NB4 (cell line): ENCODE results near the gene AGXT.

Experiments
- DNase-seq: peaks from one replicate; pipeline ENCODE4 v3.0.0; 2010; ENCODE audit warnings: low read depth
- H3K4me3 ChIP-seq: one replicate; pipeline ENCODE4 v1.5.1; 2011; ENCODE audit warnings: mild to moderate bottlenecking, low read depth, low read length, moderate library complexity
- MAX ChIP-seq: IDR thresholded peaks from 2 replicates; pipeline ENCODE4 v1.6.1; 2011; ENCODE audit warnings: low read depth, low read length
- MYC ChIP-seq: IDR thresholded peaks from 2 replicates; pipeline ENCODE4 v1.6.1; 2011; ENCODE audit warnings: low read depth, low read length
- POLR2A ChIP-seq: IDR thresholded peaks from 2 replicates; pipeline ENCODE4 v1.6.1; 2011; ENCODE audit warnings: mild to moderate bottlenecking; ENCODE audit not compliant: insufficient read length; ENCODE audit errors: extremely low read depth
- TF ChIP-seq, protein P1 (sequence below): IDR thresholded peaks from one replicate; pipeline ENCODE4 v1.5.1; 2012; ENCODE audit warnings: low read depth, low read length

Gene AGXT

GRCh38 chr2:240918258-240919091, 49.9 kb downstream of the AGXT start:
- H3K4me3 ChIP-seq, result no peak overlapping the region
- DNase-seq, result no peak
- no peak for TF ChIP-seq MYC
- TF ChIP-seq POLR2A, result no peak
- TF ChIP-seq MAX, result no peak
- TF ChIP-seq, protein P1, sequence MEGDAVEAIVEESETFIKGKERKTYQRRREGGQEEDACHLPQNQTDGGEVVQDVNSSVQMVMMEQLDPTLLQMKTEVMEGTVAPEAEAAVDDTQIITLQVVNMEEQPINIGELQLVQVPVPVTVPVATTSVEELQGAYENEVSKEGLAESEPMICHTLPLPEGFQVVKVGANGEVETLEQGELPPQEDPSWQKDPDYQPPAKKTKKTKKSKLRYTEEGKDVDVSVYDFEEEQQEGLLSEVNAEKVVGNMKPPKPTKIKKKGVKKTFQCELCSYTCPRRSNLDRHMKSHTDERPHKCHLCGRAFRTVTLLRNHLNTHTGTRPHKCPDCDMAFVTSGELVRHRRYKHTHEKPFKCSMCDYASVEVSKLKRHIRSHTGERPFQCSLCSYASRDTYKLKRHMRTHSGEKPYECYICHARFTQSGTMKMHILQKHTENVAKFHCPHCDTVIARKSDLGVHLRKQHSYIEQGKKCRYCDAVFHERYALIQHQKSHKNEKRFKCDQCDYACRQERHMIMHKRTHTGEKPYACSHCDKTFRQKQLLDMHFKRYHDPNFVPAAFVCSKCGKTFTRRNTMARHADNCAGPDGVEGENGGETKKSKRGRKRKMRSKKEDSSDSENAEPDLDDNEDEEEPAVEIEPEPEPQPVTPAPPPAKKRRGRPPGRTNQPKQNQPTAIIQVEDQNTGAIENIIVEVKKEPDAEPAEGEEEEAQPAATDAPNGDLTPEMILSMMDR, result no peak

- DNase-seq, result no peak
- TF ChIP-seq MYC, result no peak
- TF ChIP-seq MAX, result no peak
- TF ChIP-seq, protein P1, result no peak
- TF ChIP-seq POLR2A, result no peak
- no peak overlapping the region for H3K4me3 ChIP-seq
These were observed 50.6 kb downstream of the AGXT start for GRCh38 chr2:240919161-240919781.

- no peak for DNase-seq
- H3K4me3 ChIP-seq, result no peak overlapping the region
- TF ChIP-seq MAX, result no peak
- TF ChIP-seq, protein P1, result no peak
- TF ChIP-seq MYC, result no peak
- no peak for TF ChIP-seq POLR2A
These were observed 51.5 kb downstream of the AGXT start for GRCh38 chr2:240919786-240920782.

DNA sequence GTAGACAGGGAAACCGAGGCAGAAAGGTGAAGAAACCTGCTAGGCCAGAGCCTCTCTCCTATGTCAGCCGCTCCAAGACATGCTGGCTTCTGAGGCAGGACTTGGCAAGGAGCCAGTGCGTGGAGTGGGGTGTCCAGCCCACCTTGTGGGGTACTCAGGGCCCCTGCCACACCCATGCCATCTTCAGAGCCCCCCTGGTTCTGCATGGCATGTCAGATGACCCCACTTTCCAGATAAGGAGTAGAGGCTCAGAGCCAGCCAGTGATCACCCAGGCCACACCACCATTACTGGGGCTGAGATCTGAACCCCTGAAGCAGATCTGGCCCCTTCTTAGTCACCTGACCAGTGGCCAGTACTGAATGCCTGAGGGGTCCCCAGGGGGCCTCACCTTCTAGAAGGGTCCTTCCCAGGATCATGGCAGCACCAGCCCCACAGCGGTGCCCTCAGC, 52.2 kb downstream of the AGXT start:
- DNase-seq, result no peak
- TF ChIP-seq, protein P1, result no peak
- TF ChIP-seq MYC, result no peak
- no peak for TF ChIP-seq POLR2A
- TF ChIP-seq MAX, result no peak
- H3K4me3 ChIP-seq, result no peak overlapping the region

DNA sequence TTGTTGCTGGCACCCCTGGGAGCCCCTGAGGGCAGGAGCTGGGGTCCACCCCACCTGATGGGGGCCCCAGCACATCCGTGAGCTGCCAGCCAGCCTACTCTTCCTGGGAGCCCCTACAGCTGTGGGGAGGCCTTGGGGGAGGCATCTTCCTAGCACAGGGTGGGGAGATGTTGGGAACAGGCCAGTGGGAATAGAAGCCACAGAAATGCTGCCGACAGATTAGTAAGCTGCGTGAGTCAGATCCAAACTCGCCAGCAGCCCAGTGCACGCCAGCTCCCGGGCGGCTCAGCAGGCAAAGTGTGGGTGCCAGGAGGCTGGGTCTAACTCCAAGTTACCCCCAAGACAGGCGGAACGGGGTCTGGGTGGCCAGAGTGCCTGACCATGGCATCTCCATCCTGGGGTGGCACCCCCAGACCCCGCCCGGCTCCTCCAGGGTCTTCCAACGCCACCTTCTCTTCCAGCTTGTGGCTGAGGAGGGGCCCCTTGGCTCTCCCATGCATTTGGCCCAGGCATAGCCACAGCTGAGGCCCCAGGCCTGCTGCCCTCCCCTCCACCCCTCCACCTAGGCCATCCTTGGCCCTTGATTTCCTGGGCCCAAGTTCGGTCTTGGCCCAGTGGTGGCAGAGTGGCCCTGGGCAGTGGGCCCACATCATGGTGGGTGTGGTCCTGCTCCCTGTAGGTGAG, 52.8 kb downstream of the AGXT start:
- peak; percentile 37 for DNase-seq
- no peak for TF ChIP-seq POLR2A
- TF ChIP-seq MAX, result no peak
- TF ChIP-seq MYC, result no peak
- TF ChIP-seq, protein P1, result no peak
- no peak overlapping the region for H3K4me3 ChIP-seq
